ENCODE data around the gene ATN1.
A peak's percentile ranks its signal among the peaks of the same experiment; 100 is the strongest.

ATN1 gene

DNA sequence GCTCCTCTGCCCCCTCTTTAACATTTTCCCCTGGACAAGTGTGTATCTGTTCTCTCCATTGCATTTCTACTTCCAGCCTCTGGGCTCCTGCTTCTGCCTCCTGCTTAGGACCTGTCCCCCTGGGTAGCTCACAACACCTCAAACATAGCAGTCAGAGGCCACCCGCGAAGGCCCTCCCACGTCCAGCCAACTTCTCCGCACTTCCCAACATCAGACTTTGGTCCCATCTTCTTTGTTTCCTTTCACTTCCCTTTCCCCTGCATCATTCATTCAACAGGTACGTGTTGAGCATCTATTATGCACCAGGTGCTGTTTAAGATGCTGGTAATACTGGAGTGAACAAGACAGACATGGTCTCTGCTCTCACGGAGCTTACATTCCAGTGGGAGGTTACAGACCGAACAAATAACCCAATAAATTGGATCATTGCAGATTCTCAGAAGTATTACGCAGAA lies 19.2 kb downstream of the ATN1 start:
- DNase-seq, result no peak

- DNase-seq, result no peak
Observed at GRCh38 chr12:6947615-6948014, 19.9 kb downstream of the ATN1 start.

DNA sequence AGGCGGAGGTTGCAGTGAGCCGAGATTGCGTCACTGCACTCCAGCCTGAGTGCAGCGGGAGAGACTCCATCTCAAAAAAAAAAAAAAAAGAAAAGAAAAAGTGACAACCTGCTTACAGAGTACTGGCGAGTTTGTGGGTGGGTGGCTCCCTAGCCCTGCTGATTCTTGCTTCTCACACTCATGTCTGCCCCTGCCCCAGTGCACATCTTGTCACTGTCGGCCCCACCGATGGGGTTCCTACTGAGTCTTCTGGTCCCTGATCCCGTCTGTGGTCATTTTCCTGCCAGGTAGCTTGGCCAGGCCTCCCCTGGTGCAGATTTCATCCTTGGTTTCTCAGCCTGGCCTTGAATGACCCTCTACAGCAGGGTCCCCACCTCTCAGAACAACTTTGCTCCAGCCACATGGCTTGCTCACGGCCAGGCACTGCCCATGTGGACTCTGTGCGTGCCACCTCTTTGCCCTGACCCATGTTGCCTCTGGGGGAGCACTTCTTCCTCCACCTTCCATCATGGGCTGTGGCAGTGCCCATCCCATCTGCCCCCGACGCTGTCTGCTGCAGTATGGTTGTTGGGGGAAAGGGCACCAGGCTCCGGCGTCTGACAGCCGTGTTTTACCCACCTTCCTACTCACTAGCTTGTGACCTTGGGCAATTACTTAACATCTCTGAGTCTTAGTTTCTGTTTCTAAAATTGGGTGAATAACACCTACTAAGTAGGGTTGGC lies 21.3 kb downstream of the ATN1 start:
- DNase-seq, result peak in 1 of 2 experiments; percentile 53

DNA sequence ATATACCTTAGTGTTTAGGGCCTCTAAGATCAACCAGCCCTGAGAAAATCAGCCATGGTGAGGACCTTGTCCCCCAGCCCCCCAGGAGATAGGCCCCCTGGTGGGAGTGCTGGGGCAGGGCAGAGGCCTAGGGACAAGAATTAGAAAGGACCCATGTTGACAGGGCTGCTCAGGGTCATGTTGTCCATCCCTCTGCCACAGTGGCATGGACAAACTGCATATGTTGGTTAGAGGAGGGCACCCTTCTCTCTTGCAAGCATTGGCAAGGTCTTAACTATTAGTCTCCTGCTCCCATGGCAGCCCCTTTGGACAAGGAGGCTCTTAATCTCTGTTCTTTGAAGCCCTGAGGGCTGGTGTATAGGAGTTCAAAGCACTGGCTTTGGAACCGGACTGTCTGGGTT lies 22.6 kb downstream of the ATN1 start:
- DNase-seq, result peak; percentile 63 to 65

GRCh38 chr12:6950811-6951540 lies 23.2 kb downstream of the ATN1 start, which contains the start of gene PTPN6:
PTPN6 (plus strand) TSS chr12:6951356; CDS start chr12:6951513, 157 bp downstream.
- DNase-seq, result peak; percentile 73 to 76

DNA sequence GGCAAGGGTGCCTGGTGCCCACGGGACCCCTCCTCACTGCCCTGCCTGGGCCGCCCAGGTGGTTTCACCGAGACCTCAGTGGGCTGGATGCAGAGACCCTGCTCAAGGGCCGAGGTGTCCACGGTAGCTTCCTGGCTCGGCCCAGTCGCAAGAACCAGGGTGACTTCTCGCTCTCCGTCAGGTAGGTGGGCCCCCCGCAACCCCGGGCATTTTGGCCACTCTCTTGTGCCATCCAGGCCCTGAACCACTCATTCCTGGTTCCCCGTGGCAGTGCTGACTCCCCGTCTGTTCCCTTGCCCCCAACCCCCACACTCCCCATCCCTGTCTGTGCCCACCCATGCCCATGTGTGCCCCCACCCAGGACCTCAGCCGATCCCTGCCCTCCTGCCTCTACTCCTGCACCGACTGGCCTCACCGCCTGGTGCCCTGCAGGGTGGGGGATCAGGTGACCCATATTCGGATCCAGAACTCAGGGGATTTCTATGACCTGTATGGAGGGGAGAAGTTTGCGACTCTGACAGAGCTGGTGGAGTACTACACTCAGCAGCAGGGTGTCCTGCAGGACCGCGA lies 23.9 kb downstream of the ATN1 start:
- no peak for DNase-seq

DNA sequence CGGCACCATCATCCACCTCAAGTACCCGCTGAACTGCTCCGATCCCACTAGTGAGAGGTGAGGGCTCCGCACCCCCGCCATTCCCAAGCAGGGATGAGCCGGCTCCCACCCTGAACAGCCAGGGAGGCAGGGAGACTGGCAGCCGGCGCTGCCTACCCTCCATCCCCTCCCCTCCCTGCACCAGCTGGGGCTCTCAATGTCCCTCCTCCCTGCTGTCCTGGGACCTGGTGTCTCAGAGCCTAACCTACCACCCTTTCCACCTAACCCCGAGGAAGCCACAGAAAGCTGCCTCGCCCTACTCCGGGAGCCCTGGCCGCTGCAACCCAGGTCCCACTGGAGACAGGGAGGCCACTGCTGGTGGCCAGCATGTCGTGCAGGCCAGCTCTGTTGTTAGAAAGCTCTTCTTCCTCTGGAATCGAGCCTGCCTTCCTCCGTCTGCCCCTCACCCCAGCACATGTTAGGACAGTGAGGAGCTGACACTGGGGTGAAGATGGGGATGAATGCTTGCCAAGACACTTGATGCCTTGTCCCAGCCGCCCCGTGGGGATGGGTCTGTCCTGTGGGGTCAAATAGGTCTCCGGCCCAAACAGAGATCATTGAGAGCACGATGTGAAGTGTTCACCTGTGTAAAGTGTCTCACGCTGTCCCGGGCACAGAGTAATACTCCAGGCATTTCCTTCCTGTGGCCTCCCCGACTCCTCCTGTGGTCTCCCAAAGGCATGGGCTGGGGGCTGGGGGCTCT lies 24.5 kb downstream of the ATN1 start:
- DNase-seq, result peak; percentile 62 to 68

- DNase-seq, result no peak
Observed at GRCh38 chr12:6952863-6953441, 25.2 kb downstream of the ATN1 start.

DNA sequence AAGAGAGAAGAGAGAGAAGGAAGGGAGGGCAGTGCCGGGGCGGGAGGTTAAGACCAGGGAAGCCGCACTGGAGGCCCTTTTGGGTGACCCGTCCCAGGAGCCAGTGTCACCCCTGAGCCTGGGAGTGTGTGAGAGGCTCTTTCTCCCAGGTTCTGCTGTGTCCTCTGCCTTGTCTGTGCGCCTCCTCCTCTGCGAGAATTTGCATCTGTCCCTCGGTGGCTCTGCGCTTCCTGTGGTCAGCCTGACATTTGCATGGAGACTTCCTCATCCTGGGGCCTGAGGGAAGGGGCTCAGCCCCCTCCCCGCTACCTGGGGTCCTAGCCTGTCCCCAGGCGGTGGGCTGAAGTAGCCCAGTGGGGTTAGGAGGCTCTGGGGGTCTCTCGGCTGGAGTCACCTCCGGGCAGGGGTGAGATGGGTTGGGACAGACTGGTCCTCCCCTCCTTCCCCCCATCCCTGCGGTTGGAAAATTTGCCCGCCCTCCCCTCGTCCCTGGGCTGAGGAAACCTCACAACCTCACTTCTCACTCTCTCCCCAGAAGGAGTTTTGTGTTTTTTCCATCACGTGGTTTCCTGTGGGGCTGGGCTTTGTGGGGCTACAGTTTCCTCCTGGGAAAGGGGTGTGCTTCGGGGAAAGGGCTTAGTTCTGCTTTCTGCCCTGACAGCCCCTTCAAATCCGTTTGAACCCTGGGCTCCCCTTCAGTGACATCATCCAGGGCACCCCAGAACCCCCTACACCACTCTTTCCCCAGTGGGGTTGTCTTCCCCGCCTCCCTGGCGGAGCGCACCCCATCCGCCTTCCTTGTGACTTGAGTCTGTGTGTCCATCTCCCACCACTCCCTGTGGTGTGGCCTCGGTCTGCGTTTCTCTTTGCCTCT lies 25.9 kb downstream of the ATN1 start:
- peak; percentile 85 to 86 for DNase-seq

DNA sequence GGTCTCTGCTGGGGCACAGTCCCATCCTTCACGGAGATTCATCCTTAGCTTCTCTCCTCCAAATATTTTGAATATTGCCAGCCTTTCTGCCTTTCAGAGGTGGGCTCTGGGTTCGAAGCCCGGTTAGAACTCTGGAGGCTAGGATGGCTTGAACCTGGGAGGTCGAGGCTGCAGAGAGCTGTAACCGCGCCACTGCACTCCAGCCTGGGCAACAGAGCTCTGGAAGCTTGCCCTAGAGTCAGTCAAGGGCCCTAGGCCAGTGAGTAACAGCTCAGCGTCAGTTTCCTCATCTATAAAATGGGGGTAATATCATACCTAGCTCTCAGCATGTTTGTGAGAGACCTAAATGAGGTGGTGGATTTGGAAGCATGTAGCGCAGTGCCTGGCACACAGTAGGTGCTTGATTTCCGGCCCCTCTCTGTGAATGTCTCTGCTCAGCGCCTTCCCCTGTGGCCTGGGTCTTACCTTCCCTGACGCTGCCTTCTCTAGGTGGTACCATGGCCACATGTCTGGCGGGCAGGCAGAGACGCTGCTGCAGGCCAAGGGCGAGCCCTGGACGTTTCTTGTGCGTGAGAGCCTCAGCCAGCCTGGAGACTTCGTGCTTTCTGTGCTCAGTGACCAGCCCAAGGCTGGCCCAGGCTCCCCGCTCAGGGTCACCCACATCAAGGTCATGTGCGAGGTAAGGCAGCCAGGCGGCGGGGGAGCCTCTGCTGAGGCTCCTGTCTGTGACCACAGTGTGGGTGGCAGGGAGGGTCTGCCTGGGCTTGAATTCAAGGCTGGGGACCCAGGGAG lies 26.8 kb downstream of the ATN1 start:
- DNase-seq, result peak in 1 of 2 experiments; percentile 52

DNA sequence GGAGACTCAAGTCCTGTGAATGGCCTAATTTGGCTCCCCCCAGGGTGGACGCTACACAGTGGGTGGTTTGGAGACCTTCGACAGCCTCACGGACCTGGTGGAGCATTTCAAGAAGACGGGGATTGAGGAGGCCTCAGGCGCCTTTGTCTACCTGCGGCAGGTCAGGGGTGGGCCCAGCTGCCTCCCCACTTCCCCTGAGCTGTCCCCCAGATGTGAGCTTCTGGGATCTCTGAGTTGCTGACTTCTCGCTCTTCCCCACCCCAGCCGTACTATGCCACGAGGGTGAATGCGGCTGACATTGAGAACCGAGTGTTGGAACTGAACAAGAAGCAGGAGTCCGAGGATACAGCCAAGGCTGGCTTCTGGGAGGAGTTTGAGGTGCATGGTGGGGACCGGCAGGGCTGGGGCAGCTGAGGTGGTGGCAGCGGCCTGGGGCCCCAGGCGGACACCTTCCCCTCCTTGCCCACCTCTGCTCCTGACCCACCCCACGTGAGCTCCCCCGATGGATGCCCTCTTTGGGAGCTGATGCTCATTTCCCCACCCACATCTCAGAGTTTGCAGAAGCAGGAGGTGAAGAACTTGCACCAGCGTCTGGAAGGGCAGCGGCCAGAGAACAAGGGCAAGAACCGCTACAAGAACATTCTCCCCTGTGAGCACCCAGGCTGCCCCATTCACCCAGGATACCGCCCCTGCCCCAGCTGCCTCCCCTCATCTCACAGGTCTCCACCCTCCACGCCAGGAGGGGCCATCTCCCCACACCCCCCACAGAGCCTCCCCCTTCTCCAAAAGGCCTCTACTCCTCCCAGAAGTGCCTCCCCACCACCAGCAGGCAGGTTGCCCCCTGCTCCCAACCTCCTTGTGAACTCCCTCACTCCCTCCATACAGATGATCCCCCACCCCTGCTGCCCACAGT lies 27.6 kb downstream of the ATN1 start:
- peak in 1 of 2 experiments; percentile 50 for DNase-seq

GRCh38 chr12:6956021-6956727 lies 28.4 kb downstream of the ATN1 start:
- DNase-seq, result peak in 1 of 2 experiments; percentile 57

DNA sequence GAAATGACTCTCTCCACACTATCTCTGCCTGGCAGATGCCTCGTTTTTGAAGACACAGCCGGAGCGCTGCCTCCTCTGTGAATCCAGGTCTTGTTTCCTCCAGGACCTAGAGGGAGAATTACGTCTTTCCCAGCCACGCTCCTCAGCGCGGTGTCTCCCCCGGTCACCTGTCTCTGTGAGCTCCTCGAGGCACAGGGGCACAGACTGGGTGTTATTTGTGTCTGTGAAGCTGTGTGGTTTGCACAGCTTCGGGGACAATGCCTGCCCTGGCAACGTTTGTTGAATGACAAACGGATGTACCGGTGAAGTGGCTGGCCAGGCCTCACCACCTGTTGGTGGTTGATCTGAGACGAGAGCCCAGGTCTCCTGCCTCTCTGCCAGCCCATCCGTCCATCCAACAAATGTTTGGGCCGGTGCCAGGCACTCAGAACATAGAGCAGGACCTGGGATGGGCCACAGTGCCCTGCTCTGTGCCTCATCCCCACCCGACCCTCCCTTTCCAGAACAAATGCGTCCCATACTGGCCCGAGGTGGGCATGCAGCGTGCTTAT lies 29.5 kb downstream of the ATN1 start:
- no peak for DNase-seq

- peak in 1 of 2 experiments; percentile 50 for DNase-seq
Observed at GRCh38 chr12:6957741-6958608, 30.2 kb downstream of the ATN1 start.

DNA sequence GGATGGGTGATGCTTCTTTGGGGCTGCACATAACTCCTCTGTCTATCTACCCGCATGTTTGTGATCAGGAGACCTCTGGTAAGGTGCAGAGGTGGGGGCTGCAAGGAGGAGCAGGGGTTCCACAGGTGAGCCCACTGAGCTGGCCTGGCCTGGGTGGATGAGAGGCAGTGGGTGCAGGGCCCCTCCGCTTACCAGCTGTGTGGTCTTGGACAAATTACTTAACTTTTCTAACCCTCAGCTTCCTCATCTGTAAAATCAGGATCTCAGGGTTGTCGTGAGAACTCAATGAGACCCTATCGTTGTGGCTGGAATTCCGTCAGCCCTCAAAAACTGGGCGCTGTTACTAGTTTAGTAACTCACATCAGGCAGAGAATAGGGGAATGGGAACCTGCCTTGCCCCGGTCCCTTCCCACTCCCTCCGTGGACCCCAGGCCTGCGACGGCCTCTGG lies 30.9 kb downstream of the ATN1 start:
- peak in 1 of 2 experiments; percentile 50 for DNase-seq

DNA sequence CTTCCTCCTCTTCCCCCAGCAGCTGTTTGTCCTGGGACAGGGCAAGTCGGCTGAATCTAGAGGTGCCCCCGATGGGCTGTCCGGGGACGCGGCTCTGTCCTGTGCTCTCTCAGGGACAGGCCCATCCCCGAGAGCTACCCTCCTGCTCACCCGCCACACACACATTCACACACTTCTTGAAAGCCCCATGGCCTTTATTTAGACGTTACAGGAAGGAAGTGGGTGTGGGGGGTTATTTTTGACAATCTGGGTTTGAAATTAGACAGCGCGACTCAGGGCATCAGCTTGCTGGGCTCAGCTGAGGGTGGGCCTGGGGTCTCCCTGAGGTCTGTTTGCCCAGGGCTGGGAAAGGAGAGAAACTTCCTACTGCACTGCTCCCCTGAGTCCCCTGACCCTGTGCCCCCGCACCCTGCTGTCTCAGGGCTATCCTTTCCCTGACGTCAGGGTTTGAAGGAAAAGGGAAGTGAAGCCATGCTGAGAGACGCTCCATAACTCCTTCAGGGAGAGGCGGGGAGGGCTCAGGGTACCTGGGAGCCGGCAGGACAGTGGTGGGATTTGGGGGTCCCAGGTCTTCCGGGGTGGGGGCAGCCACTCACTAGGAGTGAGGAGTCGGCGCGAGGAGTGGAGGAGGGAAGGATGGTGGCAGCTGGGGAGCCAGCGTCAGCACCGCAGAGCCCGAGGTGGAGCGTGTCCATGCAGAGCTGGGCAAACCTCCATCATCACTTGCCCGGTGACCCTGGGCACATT lies 31.5 kb downstream of the ATN1 start:
- DNase-seq, result peak; percentile 76 to 77
